ENCODE measurements around the gene MSMP. TPM values are rescaled to one million over a fixed set of nuclear protein-coding genes. Genes with fewer than 3 reads are reported as not detected.

Gene MSMP
- total and polyA plus RNA-seq, 2 donors (not counting 1 experiment from before 2014, with no cell fraction given), result 2.3 to 3.9 TPM

Small RNA genes within 50 kb of the gene (small RNA-seq; reads per million reads assigned to genes)
- gene MIR6853 (ENCODE audit: insufficient read length, low read depth, low replicate concordance), result not detected

Other genes with a start within 250 kb of the MSMP start
- 94.1 and 94.6 TPM in 2 replicates for gene TESK1, start 149.0 kb downstream of the MSMP start, total RNA-seq
- gene TESK1, start 149.0 kb downstream of the MSMP start, polyA plus RNA-seq, result 43.6 and 43.8 TPM in 2 replicates
- 94.6 and 110 TPM in 2 replicates for gene CD72, start 135.9 kb downstream of the MSMP start, total RNA-seq
- 436 and 651 TPM in 2 replicates for gene CD72, start 135.9 kb downstream of the MSMP start, polyA plus RNA-seq
- gene SIT1, start 103.3 kb downstream of the MSMP start, total RNA-seq, result 38.5 and 39.5 TPM in 2 replicates
- 26.9 and 37.1 TPM in 2 replicates for gene SIT1, start 103.3 kb downstream of the MSMP start, polyA plus RNA-seq
- gene RMRP, start 96.3 kb downstream of the MSMP start, total RNA-seq, result 7,890 and 7,920 TPM in 2 replicates
- gene RMRP, start 96.3 kb downstream of the MSMP start, polyA plus RNA-seq, result not detected in 2 replicates
- 33.8 and 41.6 TPM in 2 replicates for gene CCDC107, start 96.0 kb downstream of the MSMP start, total RNA-seq
- 22.4 and 22.5 TPM in 2 replicates for gene CCDC107, start 96.0 kb downstream of the MSMP start, polyA plus RNA-seq
- 0.53 and 0.62 TPM in 2 replicates for gene ARHGEF39, start 89.1 kb downstream of the MSMP start, total RNA-seq
- gene ARHGEF39, start 89.1 kb downstream of the MSMP start, polyA plus RNA-seq, result 0.35 and 0.40 TPM in 2 replicates
- gene CA9, start 80.3 kb downstream of the MSMP start, total RNA-seq, result not detected in 2 replicates
- gene CA9, start 80.3 kb downstream of the MSMP start, polyA plus RNA-seq, result not detected in 2 replicates
- 6.0 and 6.3 TPM in 2 replicates for gene TPM2, start 64.4 kb downstream of the MSMP start, total RNA-seq
- gene TPM2, start 64.4 kb downstream of the MSMP start, polyA plus RNA-seq, result 2.4 and 9.8 TPM in 2 replicates
- 272 and 280 TPM in 2 replicates for gene TLN1, start 22.1 kb downstream of the MSMP start, total RNA-seq
- gene TLN1, start 22.1 kb downstream of the MSMP start, polyA plus RNA-seq, result 97.2 and 102 TPM in 2 replicates
- gene CREB3, start 21.6 kb downstream of the MSMP start, total RNA-seq, result 18.1 and 20.7 TPM in 2 replicates
- gene CREB3, start 21.6 kb downstream of the MSMP start, polyA plus RNA-seq, result 12.3 and 14.2 TPM in 2 replicates
- gene GBA2, start 5.0 kb downstream of the MSMP start, total RNA-seq, result 137 and 158 TPM in 2 replicates
- gene GBA2, start 5.0 kb downstream of the MSMP start, polyA plus RNA-seq, result 110 and 114 TPM in 2 replicates
- gene RGP1, start 5.0 kb downstream of the MSMP start, total RNA-seq, result 42.3 and 44.3 TPM in 2 replicates
- gene RGP1, start 5.0 kb downstream of the MSMP start, polyA plus RNA-seq, result 11.4 and 17.6 TPM in 2 replicates
- gene NPR2, start 37.3 kb upstream of the MSMP start, total RNA-seq, result 4.9 and 8.0 TPM in 2 replicates
- 7.6 and 9.2 TPM in 2 replicates for gene NPR2, start 37.3 kb upstream of the MSMP start, polyA plus RNA-seq
- 5.4 and 5.6 TPM in 2 replicates for gene SPAG8, start 58.0 kb upstream of the MSMP start, total RNA-seq
- gene SPAG8, start 58.0 kb upstream of the MSMP start, polyA plus RNA-seq, result 1.6 and 2.0 TPM in 2 replicates
- gene HINT2, start 60.8 kb upstream of the MSMP start, total RNA-seq, result 29.7 and 31.9 TPM in 2 replicates
- 20.5 and 33.6 TPM in 2 replicates for gene HINT2, start 60.8 kb upstream of the MSMP start, polyA plus RNA-seq
- not detected in 2 replicates for gene FAM221B, start 74.5 kb upstream of the MSMP start, total RNA-seq
- not detected in 2 replicates for gene FAM221B, start 74.5 kb upstream of the MSMP start, polyA plus RNA-seq
- gene TMEM8B, start 75.0 kb upstream of the MSMP start, total RNA-seq, result 13.6 and 14.5 TPM in 2 replicates
- 10.5 and 12.2 TPM in 2 replicates for gene TMEM8B, start 75.0 kb upstream of the MSMP start, polyA plus RNA-seq
- not detected in 2 replicates for gene OR13J1, start 116.1 kb upstream of the MSMP start, total RNA-seq
- not detected in 2 replicates for gene OR13J1, start 116.1 kb upstream of the MSMP start, polyA plus RNA-seq
- gene HRCT1, start 151.9 kb upstream of the MSMP start, total RNA-seq, result not detected in 2 replicates
- gene HRCT1, start 151.9 kb upstream of the MSMP start, polyA plus RNA-seq, result not detected in 2 replicates
- gene SPAAR, start 155.2 kb upstream of the MSMP start, total RNA-seq, result not detected in 2 replicates
- gene SPAAR, start 155.2 kb upstream of the MSMP start, polyA plus RNA-seq, result not detected in 2 replicates
- gene OR2S2, start 203.9 kb upstream of the MSMP start, total RNA-seq, result not detected in 2 replicates
- 0.17 TPM in 1 of 2 replicates, not detected in the other for gene OR2S2, start 203.9 kb upstream of the MSMP start, polyA plus RNA-seq